Lower lobe of right lung (tissue), 2 donors: Measurements from ENCODE around the gene EXD3. TPM values are rescaled to one million over a fixed set of nuclear protein-coding genes. Genes with fewer than 3 reads are reported as not detected.

ENCODE experiments used
- ATAC-seq, 2 donors: fragments of 200-7000 bp; cut with Tn5 transposase; one replicate each; pipeline ENCODE4 v1.9.1; 2020 to 2022; ENCODE audit warnings: mild to moderate bottlenecking in 2 of 2, moderate library complexity in 2 of 2
- DNase-seq: peaks from one replicate; pipeline ENCODE4 v3.0.0-alpha.2; 2020
- H3K27ac ChIP-seq: fragments of 200-600 bp; one replicate; pipeline ENCODE4 v1.8.0; 2022
- H3K27me3 ChIP-seq: fragments of 200-600 bp; one replicate; pipeline ENCODE4 v1.8.0; 2022; ENCODE audit warnings: low read depth
- H3K36me3 ChIP-seq: fragments of 200-600 bp; one replicate; pipeline ENCODE4 v1.8.0; 2022; ENCODE audit warnings: mild to moderate bottlenecking
- H3K4me1 ChIP-seq: fragments of 200-600 bp; one replicate; pipeline ENCODE4 v1.8.0; 2022
- H3K4me3 ChIP-seq: fragments of 200-600 bp; one replicate; pipeline ENCODE4 v1.8.0; 2022; ENCODE audit warnings: mild to moderate bottlenecking
- H3K9me3 ChIP-seq: fragments of 200-600 bp; one replicate; pipeline ENCODE4 v1.8.0; 2022
- intact Hi-C: fragments of 100-400 bp; cut with DNase I; formaldehyde crosslinking; loops from one replicate; pipeline ENCODE4 v1.11.0; 2022
- total RNA-seq: library from RNA; stranded (reverse); fragmentation: NEBNext Ultra II Directional; extraction: Animal tissue kit (Norgen Biotek cat#: 25700); gene quantifications from one replicate; pipeline ENCODE4 v1.2.1, GENCODE V29; 2021
- TF ChIP-seq, protein P1 (sequence below): fragments of 200-600 bp; IDR thresholded peaks from one replicate; pipeline ENCODE4 v1.8.0; 2022; ENCODE audit warnings: antibody characterized with exemption, mild to moderate bottlenecking
- donor health status: DM: no; HTN: yes; CAD: no; lungs with severe emphysema.

Gene EXD3
- total RNA-seq, 1 donor from 2014 or later: 25.2 TPM

DNA sequence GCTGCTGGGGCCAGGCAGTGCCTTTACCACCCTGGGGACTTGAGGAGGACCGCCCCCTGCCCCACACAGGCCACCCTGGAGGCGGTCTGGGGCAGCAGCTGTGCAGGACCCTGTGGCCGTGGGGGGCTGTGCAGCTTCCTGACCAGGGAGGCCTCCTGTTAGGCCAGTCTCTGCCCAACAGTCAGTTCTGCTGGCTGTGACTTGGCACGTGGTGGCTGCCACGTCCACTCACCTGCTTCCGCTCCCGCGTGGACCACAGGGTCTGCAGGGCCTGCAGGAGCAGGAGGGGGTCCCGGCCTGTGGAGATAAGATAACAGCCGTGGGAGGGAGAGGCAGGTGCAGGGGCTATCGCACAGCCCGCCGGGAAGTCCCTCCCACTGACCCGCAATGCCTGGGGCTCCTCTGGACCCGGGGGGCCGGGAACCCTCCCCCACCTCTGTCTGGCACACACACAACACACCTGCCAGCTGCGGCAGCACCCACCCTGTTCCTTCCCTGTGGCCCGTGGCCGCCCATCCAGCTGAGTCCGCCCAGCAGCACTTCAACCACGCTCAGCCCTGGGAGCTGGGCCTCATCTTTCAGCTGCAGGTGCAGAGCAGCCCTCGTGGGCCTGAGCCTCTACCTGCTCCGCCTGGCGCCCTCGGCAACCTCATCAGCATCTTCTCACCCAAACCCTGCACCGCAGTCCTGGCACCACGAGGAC, 39.7 kb downstream of the EXD3 start:
- Histone ChIP-seq H3K27me3 (no peaks in the 10 kb centered on the region), H3K4me3 (no peak overlapping the region), H3K27ac (no peak overlapping the region), H3K36me3 (no peaks in the 10 kb centered on the region), H3K9me3 (no peaks in the 10 kb centered on the region), H3K4me1 (peaks cover 13% of the 10 kb centered on the region)
- intact Hi-C loops: no loop called here
- TF ChIP-seq, protein P1, sequence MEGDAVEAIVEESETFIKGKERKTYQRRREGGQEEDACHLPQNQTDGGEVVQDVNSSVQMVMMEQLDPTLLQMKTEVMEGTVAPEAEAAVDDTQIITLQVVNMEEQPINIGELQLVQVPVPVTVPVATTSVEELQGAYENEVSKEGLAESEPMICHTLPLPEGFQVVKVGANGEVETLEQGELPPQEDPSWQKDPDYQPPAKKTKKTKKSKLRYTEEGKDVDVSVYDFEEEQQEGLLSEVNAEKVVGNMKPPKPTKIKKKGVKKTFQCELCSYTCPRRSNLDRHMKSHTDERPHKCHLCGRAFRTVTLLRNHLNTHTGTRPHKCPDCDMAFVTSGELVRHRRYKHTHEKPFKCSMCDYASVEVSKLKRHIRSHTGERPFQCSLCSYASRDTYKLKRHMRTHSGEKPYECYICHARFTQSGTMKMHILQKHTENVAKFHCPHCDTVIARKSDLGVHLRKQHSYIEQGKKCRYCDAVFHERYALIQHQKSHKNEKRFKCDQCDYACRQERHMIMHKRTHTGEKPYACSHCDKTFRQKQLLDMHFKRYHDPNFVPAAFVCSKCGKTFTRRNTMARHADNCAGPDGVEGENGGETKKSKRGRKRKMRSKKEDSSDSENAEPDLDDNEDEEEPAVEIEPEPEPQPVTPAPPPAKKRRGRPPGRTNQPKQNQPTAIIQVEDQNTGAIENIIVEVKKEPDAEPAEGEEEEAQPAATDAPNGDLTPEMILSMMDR: no peak
- ATAC-seq (peak in 1 of 2 donors; percentile 23), DNase-seq (no peak)

DNA sequence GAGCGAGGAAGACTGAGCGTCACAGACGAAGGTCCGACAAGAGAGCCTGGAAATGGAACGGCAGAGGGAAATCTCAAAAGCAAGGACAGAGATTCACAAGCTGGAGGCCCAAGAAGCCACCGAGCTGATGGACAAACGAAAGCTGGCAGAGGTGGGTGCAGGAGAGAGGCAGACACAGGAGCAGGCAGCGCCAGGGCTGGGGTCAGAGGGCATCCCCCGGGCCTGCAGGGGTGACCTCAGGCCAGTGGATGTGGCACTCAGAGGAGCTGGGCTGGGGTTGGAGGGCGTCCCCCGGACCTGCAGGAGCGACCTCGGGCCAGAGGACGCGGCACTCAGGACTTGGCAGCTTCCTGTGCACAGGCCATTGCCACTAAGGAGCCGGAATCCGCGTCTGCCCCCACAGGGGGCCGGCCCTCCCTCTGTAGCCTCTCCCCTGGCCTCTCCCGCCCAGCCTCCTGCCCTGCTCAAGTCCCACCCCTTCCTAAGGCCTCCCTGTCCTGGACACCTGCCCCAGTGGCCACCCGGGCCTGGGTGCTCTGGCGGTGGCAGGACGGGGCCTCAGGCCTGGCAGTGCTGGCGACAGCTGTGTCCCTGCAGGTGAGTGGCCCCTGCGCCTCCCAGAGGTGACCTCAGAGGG, 40.4 kb downstream of the EXD3 start:
- no peak overlapping the region for H3K27ac ChIP-seq
- DNase-seq: no peak
- ATAC-seq: peak in 1 of 2 donors; percentile 23
- TF ChIP-seq, protein P1: no peak
- peaks cover 6% of the 10 kb centered on the region for H3K4me1 ChIP-seq
- no peak overlapping the region for H3K4me3 ChIP-seq
- H3K27me3 ChIP-seq: no peaks in the 10 kb centered on the region
- no peaks in the 10 kb centered on the region for H3K9me3 ChIP-seq
- intact Hi-C loops: no loop called here
- no peaks in the 10 kb centered on the region for H3K36me3 ChIP-seq

DNA sequence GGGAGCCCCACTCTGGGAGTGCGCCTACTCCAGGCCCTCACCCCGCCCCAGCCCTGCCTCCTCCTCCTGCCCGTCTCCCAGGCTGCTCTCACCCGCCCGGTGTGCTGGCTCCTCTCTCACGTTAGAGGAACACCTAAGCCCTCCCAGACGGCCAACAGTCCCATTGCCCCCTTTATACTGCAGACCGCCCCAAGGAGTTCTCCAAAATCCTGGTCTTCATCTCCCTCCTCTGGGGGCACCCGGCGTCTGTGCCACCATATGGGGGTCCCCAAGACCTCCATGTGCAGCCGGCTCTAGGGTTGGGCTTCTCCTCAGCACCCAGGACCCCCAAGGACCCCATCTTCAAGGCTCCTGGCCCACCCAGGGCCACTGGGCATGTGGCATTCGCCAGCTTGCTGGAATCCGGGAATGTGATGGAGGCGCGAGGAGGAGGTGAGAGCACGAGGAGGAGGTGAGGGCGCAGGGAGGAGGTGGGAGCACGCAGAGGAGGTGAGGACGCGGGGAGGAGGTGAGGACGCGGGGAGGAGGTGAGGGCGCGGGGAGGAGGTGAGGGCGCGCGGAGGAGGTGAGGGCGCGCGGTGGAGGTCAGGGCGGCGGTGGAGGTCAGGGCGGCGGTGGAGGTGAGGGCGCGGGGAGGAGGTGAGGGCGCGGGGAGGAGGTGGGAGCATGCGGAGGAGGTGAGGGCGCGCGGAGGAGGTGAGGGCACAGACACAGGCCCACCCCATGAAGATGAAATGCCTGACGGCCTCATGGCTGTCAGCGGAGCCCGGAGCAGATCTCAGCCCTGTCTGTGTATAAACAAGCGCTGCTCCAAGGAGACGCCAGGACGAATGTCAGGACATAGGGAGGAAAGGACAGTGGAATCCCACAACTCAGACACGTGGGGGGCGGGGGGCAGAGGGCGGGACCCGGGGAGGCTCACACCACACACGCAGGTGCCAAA, 41.2 kb downstream of the EXD3 start:
- no peak overlapping the region for H3K27ac ChIP-seq
- no peaks in the 10 kb centered on the region for H3K36me3 ChIP-seq
- intact Hi-C loops: no loop called here
- TF ChIP-seq, protein P1: no peak
- DNase-seq (peak; percentile 36), ATAC-seq (peak in 1 of 2 donors; percentile 6)
- H3K4me3 ChIP-seq: no peak overlapping the region
- no peaks in the 10 kb centered on the region for H3K4me1 ChIP-seq
- no peaks in the 10 kb centered on the region for H3K27me3 ChIP-seq
- H3K9me3 ChIP-seq: no peaks in the 10 kb centered on the region

DNA sequence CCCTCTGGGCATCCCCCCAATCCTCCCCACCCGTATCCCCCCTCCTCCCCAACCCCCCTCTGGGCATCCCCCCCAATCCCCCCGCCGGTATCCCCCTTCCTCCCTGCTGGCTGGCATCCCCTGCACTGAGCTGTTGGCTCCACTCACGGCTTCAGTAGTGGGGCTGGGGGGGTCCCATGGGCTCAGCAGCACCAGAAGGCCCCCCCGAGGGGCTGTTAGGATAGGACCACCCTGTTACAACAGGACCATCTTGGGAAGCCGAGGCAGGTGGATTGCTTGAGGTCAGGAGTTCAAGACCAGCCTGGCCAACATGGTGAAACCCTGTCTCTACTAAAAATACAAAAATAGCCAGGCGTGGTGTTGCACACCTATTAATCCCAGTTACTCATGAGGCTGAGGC, 42.4 kb downstream of the EXD3 start:
- H3K4me1 ChIP-seq: no peaks in the 10 kb centered on the region
- intact Hi-C loops: no loop called here
- no peaks in the 10 kb centered on the region for H3K9me3 ChIP-seq
- no peak overlapping the region for H3K4me3 ChIP-seq
- TF ChIP-seq, protein P1: no peak
- no peaks in the 10 kb centered on the region for H3K27me3 ChIP-seq
- no peaks in the 10 kb centered on the region for H3K36me3 ChIP-seq
- no peak for DNase-seq
- no peak for ATAC-seq
- no peak overlapping the region for H3K27ac ChIP-seq

DNA sequence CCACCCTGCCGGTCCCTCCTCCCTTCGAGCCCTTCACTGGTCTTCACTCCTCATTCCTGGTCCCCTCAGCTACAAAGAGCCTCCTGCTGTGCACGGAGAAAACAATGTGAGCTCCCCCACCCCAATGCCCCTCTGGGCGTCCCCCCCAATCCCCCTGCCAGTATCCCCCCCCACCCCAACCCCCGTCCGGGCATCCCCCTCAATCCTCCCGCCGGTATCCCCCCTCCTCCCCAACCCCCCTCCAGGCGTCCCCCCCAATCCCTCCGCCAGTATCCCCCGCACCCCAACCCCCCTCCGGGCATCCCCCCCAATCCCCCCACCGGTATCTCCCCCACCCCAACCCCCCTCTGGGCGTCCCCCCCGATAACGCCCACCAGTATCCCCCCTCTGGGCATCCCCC, 42.8 kb downstream of the EXD3 start:
- Histone ChIP-seq H3K27ac (no peak overlapping the region), H3K9me3 (no peaks in the 10 kb centered on the region), H3K36me3 (no peaks in the 10 kb centered on the region), H3K4me3 (no peak overlapping the region), H3K27me3 (no peaks in the 10 kb centered on the region), H3K4me1 (no peaks in the 10 kb centered on the region)
- intact Hi-C loops: no loop called here
- TF ChIP-seq, protein P1: no peak
- ATAC-seq: no peak
- no peak for DNase-seq
